Ovary (tissue), 9 donors: ENCODE results near the gene SEMA3E. TPM values are rescaled to one million over a fixed set of nuclear protein-coding genes. Genes with fewer than 3 reads are reported as not detected.

Experiments used
- DNase-seq, 5 donors: peaks; one replicate each; pipeline ENCODE4 v3.0.0-alpha.2; 2019 to 2020
- H3K27ac ChIP-seq, 2 donors: fragments of 200-600 bp; one replicate each; pipeline versions ENCODE4 v1.5.1 to v1.8.0; 2019 to 2022
- H3K27me3 ChIP-seq: fragments of 200-600 bp; one replicate; pipeline ENCODE4 v1.8.0; 2022
- H3K36me3 ChIP-seq: fragments of 200-600 bp; sonication (generic); one replicate; pipeline ENCODE4 v1.5.1; 2019
- H3K4me1 ChIP-seq: one replicate; pipeline ENCODE4 v1.8.1; 2013; ENCODE audit warnings: mild to moderate bottlenecking, moderate library complexity; ENCODE audit not compliant: insufficient read depth
- H3K4me3 ChIP-seq: fragments of 200-600 bp; sonication (generic); one replicate; pipeline ENCODE4 v1.5.1; 2017
- H3K9me3 ChIP-seq, 2 donors: fragments of 200-600 bp in 1 of 2; sonication (generic) in 1 of 2; one replicate each; pipeline versions ENCODE4 v1.5.1 to v1.8.1; 2013 to 2019; ENCODE audit warnings: mild to moderate bottlenecking in 1 of 2, moderate library complexity in 1 of 2
- EP300 ChIP-seq: sonication (generic); formaldehyde crosslinking; IDR thresholded peaks from one replicate; pipeline ENCODE4 v1.6.1; 2017; ENCODE audit warnings: antibody characterized with exemption
- POLR2A ChIP-seq: fragments of 450-650 bp; IDR thresholded peaks from one replicate; pipeline ENCODE4 v1.6.1; 2017; ENCODE audit warnings: antibody characterized with exemption, mild to moderate bottlenecking, moderate library complexity
- WGBS, 3 donors: extraction: QIAGEN DNeasy Blood & Tissue Kit in 1 of 3; methylation state at CpG; one replicate each; pipeline versions ENCODE4 v1.1.5 to v1.1.7; 2013 to 2017; 5-methylcytosine and 5-hydroxymethylcytosine counted together
- intact Hi-C, 4 donors: fragments of 100-400 bp; cut with DNase I; formaldehyde crosslinking; loops; one replicate each; pipeline versions ENCODE4 v1.11.0 to v1.15.1; 2022 to 2023
- polyA plus RNA-seq, 2 donors: library from polyadenylated mRNA; stranded (reverse); fragments of 200-250 nt in 1 of 2; fragments of 350-450 nt in 1 of 2; fragmentation: Illumina TruSeq in 1 of 2; extraction: RNeasy Lipid Tissue Mini Kit (QIAGEN cat#74804) in 1 of 2; gene quantifications; one replicate each; pipeline ENCODE4 v1.2.3, GENCODE V29; 2013 to 2014
- total RNA-seq, 7 donors: library from RNA; depleted of rRNA in 2 of 7; stranded (reverse); fragments of >200 nt in 2 of 7; fragmentation: NEBNext Ultra II Directional in 3 of 7; extraction: Animal tissue kit (Norgen Biotek cat#: 25700) in 3 of 7; gene quantifications; one replicate each; pipeline versions ENCODE4 v1.1.0 to v1.2.4, GENCODE V29; 2016 to 2023
- TF ChIP-seq, protein P1 (sequence below), 3 donors: fragments of 450-650 bp in 2 of 3; fragments of 200-600 bp in 1 of 3; IDR thresholded peaks; one replicate each; pipeline versions ENCODE4 v1.5.1 to v1.8.0; 2016 to 2022; ENCODE audit warnings: antibody characterized with exemption in 3 of 3, mild to moderate bottlenecking in 1 of 3
- donor health status: DM: no; HTN: no; CAD: no; lungs with moderate emphysema.
- donor health status: DM: no; HTN: no; CAD: no.
- donor health status: Bipolar disorder and iron deficiency.
- donor health status: DM: yes; HTN: yes; CAD: no.
- donor health status: DM: no; HTN: no; CAD: no.
- donor health status: DM: yes; HTN: yes; CAD: no.

Gene SEMA3E
- total and polyA plus RNA-seq, 9 donors = 0.10 to 2.2 (median 0.42) TPM; not detected in 2

DNA sequence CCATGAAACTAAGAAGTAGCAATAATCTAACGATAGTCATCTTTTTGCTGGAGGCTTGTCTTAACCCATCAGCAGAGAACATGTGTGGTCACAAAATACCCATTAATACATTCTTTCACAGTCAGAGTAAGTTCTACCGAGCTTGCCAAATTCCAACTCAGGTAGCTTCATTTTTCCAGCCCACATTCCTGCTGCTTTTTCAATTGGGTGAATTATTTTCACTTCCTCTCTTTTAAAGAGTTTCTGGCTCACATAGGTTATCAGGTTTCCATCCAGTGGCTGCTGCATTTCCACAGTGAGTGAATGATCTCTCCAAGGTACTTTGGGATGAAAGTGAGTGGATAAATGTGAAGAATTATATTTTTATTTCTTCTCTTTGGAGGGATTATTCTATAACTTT is 233.1 kb downstream of the SEMA3E start:
- no peak overlapping the region for H3K27ac ChIP-seq
- no peaks in the 10 kb centered on the region for H3K9me3 ChIP-seq
- TF ChIP-seq POLR2A = no peak
- TF ChIP-seq, protein P1, sequence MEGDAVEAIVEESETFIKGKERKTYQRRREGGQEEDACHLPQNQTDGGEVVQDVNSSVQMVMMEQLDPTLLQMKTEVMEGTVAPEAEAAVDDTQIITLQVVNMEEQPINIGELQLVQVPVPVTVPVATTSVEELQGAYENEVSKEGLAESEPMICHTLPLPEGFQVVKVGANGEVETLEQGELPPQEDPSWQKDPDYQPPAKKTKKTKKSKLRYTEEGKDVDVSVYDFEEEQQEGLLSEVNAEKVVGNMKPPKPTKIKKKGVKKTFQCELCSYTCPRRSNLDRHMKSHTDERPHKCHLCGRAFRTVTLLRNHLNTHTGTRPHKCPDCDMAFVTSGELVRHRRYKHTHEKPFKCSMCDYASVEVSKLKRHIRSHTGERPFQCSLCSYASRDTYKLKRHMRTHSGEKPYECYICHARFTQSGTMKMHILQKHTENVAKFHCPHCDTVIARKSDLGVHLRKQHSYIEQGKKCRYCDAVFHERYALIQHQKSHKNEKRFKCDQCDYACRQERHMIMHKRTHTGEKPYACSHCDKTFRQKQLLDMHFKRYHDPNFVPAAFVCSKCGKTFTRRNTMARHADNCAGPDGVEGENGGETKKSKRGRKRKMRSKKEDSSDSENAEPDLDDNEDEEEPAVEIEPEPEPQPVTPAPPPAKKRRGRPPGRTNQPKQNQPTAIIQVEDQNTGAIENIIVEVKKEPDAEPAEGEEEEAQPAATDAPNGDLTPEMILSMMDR (IDR thresholded peaks at IDR 0.05) = no peak
- TF ChIP-seq EP300 = no peak
- 47 to 54% (median 51%) methylated on average over 2 of the region's 2 CpGs for WGBS, 3 donors
- no peaks in the 10 kb centered on the region for H3K36me3 ChIP-seq
- H3K4me1 ChIP-seq = no peaks in the 10 kb centered on the region
- H3K4me3 ChIP-seq = no peak overlapping the region
- no peaks in the 10 kb centered on the region for H3K27me3 ChIP-seq
- no peak for DNase-seq
- intact Hi-C loops = no loop called here

DNA sequence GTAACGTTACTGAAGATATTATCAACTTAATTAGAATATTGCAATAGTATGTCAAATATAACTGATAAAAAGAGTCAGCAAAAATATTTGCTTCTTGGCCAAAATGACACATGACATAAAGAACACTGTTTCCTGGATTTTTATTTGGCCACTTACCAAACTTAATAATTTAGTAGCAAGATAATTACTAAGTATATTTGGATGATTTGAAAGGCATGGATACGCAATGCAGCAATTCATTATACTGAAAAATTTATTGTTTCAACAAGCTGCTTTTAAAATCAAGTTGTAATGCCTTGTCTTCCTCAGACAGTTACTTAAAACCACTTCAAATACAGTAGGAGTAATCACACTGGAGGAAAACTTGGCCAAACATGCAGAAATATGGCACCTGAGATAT is 234.0 kb downstream of the SEMA3E start:
- Histone ChIP-seq H3K27me3 (no peaks in the 10 kb centered on the region), H3K4me3 (no peak overlapping the region), H3K36me3 (no peaks in the 10 kb centered on the region), H3K27ac (no peak overlapping the region), H3K9me3 (no peaks in the 10 kb centered on the region), H3K4me1 (no peaks in the 10 kb centered on the region)
- DNase-seq = no peak
- TF ChIP-seq, protein P1 (IDR thresholded peaks at IDR 0.05) = no peak
- TF ChIP-seq POLR2A = no peak
- WGBS, 3 donors = 14 to 42% (median 39%) methylated on average over 2 of the region's 2 CpGs
- intact Hi-C loops = no loop called here

DNA sequence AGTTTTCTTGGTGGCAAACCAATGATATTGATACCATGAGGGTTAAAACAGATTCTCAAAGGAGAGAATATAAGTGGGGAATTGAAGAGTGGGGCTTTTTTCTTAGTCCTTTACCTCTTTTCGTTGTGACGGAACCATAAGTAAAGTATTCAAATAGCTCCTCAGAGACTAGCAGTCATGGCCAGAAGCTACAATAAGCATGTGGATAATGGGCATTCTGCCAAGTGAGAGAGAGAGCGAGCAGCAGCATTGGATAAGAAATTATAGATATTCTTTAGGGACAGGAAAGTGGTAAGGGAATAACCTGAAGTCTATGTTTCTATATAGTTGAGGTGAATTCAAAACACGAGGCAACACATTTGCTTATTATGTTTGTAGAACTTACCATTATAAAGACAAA is 235.1 kb downstream of the SEMA3E start:
- WGBS, 3 donors = 8 to 32% (median 20%) methylated on average over 4 of the region's 4 CpGs
- Histone ChIP-seq H3K9me3 (no peaks in the 10 kb centered on the region), H3K4me1 (no peaks in the 10 kb centered on the region), H3K27ac (no peak overlapping the region), H3K27me3 (no peaks in the 10 kb centered on the region), H3K4me3 (no peak overlapping the region), H3K36me3 (no peaks in the 10 kb centered on the region)
- intact Hi-C loops = no loop called here
- TF ChIP-seq, protein P1 (IDR thresholded peaks at IDR 0.05) = no peak
- TF ChIP-seq EP300 (no peak), POLR2A (no peak)
- no peak for DNase-seq

DNA sequence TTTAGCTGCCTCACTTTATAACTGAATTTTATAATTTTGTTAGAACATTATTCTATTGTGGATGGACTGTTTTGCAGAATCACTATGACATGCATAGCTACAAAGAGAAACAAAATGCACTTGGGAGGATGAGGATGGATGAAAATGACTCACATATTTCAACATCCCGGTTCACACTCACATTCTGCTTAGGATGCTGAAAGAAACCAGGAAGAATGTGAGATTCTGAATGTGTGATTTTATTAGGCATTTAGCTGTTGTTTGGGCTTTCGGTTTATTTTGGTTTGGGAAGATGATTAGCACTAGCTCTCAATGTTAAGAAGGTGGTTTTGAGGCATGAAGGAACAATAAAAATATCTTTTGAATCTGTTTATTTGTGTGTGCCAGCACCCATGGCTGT is 235.5 kb downstream of the SEMA3E start:
- no peaks in the 10 kb centered on the region for H3K27me3 ChIP-seq
- no peak overlapping the region for H3K4me3 ChIP-seq
- no peak for DNase-seq
- no peaks in the 10 kb centered on the region for H3K36me3 ChIP-seq
- TF ChIP-seq EP300 (no peak), POLR2A (no peak)
- TF ChIP-seq, protein P1 (IDR thresholded peaks at IDR 0.05) = no peak
- WGBS, 3 donors = 32 to 63% (median 45%) methylated on average over 2 of the region's 2 CpGs
- H3K4me1 ChIP-seq = no peaks in the 10 kb centered on the region
- H3K27ac ChIP-seq = no peak overlapping the region
- H3K9me3 ChIP-seq = no peaks in the 10 kb centered on the region
- intact Hi-C loops = no loop called here
